HG02571 (cell line): ENCODE results near the gene CERS2.

Experiments
- ATAC-seq: cut with Tn5 transposase; IDR thresholded peaks from one replicate; pipeline ENCODE4 v1.9.1; 2021; ENCODE audit warnings: mild to moderate bottlenecking, moderate library complexity; ENCODE audit not compliant: unreplicated experiment

CERS2 gene

DNA sequence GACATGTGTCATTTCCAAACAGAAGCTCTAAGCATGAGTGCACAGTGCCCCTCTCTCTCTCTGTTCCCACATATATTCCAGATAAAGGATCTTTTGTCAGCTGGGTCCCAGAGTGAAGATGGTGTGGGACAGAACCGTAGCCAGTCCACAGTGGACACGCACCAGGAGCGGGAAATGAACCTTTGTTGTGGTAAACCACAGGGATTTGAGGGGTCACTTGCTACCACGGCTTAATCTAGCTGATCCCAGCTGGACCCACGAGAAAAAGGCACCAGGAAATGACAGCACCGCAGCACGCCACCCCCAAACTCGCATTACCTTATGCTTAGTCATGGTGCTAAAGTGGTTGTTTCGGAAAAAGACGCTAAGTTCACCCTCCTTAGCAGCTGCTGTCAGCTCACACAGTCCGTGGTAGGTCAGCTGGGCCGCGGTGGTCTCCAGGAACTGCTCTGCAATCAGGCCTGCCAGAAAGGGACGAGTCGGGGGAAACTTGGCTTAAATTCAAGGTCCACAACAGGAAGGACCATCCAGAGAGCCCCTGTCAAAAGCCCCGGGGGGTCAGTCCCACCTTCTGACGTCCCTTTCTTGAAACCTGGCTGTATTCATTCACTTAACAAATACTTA lies 24.5 kb upstream of the CERS2 start:
- ATAC-seq = no peak

- no peak for ATAC-seq
Measured at GRCh38 chr1:150997949-150998348, 23.3 kb upstream of the CERS2 start.

DNA sequence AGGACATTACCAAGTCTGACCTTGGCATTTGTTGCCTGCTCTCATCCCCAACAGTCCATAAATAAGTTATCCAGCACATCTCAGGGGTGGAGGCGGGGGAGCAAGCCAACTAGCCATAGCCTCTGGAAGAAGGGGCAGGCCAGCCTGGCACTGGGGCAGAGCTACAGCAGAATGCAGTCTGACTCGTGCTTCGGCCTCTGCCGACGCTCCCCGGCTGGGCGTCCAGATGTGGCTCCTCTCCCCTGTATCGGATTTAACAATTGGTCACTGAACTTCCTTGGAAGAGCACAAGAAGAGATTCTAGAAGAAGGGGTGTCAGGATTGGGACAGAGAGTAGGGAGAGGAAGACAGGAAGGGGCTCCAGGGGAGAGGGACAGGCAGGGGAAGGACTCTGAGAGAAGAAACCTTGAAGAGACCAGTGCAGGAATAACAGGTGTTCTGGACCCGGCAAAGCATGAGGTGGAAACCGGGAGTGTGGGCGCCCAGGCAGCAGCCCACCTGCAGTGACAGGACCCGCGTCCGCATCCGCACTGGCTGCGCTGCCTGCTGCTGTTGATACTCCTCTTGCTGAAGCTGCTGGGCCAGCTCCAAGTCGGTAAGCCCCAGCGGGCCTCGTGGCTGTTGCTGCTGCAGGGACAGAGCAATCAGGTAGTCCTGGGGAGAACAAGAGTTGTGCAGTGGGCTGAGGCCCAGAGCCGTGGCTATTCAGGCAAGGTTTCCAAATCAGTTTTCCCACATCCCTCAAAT lies 22.7 kb upstream of the CERS2 start:
- ATAC-seq = no peak

GRCh38 chr1:150995896-150996295 lies 21.3 kb upstream of the CERS2 start:
- no peak for ATAC-seq

- no peak for ATAC-seq
Measured at GRCh38 chr1:150995460-150995859, 20.8 kb upstream of the CERS2 start.

DNA sequence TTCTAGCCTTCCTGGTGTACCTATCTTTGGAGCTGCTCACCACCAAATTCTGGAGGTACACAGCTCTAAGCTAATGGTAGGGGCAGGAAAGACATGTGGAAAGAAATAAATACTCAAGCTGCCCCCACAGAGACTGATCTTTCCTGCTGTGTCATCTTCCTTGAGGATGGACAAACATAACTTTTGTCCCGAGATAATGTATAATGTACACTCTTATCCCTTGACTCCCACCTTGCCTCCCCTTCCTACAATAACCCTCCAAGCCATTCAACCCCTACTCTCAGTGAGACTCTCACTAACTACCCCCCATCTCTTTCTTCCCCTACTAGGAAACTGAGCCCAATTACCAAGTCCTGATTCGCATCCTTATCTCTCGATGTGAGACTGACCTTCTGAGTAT lies 19.6 kb upstream of the CERS2 start:
- no peak for ATAC-seq

DNA sequence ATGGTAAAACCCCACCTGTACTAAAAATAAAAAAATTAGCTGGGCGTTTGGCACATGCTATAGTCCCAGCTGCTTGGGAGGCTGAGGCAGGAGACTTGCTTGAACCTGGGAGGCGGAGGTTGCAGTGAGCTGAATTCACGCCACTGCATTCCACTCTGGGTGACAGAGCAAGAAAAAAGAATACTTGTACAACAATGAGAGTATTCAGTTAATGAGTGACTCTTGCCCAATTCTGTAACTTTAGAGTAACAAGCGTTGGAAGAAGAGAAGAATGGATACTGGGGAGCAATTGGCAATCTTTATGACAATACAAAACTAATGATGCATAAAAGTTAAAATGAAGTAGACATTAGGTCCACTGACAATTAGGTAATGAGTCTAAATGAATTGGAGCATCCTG lies 18.0 kb upstream of the CERS2 start:
- no peak for ATAC-seq

GRCh38 chr1:150987924-150988323 lies 13.3 kb upstream of the CERS2 start:
- no peak for ATAC-seq

DNA sequence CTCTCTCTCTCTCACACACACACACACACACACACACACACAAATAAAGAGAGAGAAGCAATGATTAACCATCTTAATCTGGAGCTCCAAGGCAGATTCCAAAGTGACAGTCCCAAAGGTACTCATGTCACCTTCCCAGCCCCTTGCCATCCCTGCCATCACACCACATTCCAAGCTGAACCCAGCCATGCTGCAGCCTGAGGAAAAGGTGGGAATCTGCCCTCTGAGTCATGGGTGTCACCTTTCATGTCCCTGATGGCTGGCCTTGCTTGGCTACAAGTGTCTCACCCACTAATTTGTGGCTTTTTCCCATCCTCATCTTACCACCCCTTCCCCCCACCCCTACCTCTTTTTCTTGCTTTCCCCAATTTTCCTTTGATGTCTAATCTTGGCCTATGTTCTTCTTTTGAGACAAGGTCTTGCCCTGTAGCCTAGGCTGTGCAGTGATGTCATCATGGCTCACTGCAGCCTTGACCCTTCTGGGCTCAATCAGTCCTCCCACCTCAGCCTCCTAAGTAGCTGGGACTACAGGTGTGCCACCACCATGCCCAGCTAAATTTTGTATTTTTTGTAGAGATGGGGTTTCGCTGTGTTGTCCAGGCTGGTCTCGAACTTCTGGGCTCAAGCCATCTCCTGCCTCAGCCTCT lies 10.7 kb upstream of the CERS2 start:
- ATAC-seq = no peak

- no peak for ATAC-seq
Measured at GRCh38 chr1:150981805-150982712, 7.4 kb upstream of the CERS2 start, which contains the start of gene ANXA9. TSS of gene ANXA9 (plus strand) at chr1:150982292. CDS start at chr1:150983106, 814 bp downstream.

GRCh38 chr1:150981177-150981804 lies 6.7 kb upstream of the CERS2 start:
- ATAC-seq = no peak

- ATAC-seq = no peak
Measured at GRCh38 chr1:150979092-150980056, 4.7 kb upstream of the CERS2 start.

GRCh38 chr1:150976879-150977694 lies 2.5 kb upstream of the CERS2 start:
- ATAC-seq = no peak

GRCh38 chr1:150976401-150976821 lies 1.8 kb upstream of the CERS2 start:
- no peak for ATAC-seq

- peak; percentile 45 for ATAC-seq
Measured at GRCh38 chr1:150973836-150974579, 627 bp downstream of the CERS2 start.

- ATAC-seq = no peak
Measured at GRCh38 chr1:150973258-150973835, 1.3 kb downstream of the CERS2 start.

GRCh38 chr1:150972417-150972940 lies 2.2 kb downstream of the CERS2 start:
- no peak for ATAC-seq
